ENCODE data around the gene MEIOSIN.
"Not testable (repeated sequence)": the region's sequence is repeated elsewhere in the genome, so short reads cannot be mapped to it uniquely, and the experiment has no call there.

Gene MEIOSIN

DNA sequence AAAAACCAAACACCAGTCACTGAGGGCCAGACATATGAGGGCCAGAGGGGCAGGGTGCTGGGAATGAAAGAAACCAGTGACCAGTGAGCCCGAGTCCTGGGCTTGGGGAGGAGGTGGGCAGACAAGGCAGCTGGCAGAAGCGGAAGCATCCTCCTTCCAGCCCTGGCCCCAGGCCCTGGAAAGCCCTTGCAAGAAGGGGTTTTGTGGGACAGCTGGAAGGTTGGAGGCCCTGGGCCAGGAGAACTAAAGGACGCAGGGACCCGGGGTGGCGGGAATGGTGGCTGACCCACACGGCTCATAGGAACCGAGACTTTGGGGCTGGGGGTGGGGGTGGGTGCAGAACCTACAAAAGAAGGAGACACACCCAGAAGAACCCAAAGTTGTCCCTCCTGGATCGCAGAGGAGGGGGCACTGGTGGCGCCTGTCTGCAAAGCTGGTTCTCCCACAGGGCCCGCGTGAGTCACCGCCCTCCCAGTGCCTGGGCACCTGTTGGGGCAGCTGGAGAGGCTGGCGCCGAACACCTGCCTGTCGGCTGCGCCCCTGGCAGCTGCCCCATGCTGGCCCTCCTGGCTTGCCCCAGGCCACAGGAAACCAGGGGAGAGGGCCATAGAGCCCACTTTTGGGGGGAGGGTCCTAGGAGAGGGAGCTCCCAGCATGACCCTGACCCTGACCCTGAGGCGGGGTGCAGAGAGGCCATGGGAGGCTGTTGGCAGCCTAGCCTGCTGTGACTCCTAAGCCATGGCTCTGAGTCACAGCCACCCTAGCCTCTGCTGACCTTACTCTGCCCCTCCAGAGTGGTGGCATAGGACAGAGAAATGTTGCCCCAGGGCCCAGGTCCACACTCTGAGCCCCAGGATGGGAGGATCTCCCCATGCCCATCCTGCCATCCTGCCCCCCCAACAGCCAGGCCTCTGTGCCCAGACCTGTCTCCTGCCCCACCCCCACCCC is 48.2 kb downstream of the MEIOSIN start:
- no peak for DNase-seq

DNA sequence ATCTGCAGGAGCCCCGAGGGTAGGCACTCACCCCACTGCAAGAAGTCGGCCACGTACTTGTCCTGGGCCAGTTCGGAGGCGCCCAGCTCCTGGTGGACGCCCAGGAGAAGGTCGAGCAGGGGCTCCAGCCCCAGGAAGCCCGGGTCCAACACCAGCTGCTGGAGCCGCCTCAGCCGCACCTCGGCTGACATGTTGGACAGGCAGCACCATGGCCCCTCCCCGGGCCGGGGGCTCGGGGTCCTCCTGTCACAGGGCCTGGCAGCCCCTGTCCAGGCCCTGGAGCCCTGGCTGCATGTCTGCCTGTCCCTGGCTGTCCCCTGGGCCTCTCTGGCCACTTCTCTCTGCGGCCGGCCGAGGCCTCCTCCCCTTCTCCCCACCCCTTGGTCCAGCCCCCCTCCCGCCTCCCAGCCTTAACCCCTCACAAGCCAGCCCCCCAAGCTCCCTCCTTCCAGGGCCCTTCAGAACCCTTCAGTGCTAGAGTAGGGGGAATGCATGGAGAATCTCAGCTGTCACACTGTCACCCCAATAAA is 49.0 kb downstream of the MEIOSIN start, which contains the start of gene DMPK:
Gene DMPK (minus strand): TSS at position 329 of the 530 bp plus-strand sequence. CDS start 138 bp downstream, at position 191.
- DNase-seq, result no peak

DNA sequence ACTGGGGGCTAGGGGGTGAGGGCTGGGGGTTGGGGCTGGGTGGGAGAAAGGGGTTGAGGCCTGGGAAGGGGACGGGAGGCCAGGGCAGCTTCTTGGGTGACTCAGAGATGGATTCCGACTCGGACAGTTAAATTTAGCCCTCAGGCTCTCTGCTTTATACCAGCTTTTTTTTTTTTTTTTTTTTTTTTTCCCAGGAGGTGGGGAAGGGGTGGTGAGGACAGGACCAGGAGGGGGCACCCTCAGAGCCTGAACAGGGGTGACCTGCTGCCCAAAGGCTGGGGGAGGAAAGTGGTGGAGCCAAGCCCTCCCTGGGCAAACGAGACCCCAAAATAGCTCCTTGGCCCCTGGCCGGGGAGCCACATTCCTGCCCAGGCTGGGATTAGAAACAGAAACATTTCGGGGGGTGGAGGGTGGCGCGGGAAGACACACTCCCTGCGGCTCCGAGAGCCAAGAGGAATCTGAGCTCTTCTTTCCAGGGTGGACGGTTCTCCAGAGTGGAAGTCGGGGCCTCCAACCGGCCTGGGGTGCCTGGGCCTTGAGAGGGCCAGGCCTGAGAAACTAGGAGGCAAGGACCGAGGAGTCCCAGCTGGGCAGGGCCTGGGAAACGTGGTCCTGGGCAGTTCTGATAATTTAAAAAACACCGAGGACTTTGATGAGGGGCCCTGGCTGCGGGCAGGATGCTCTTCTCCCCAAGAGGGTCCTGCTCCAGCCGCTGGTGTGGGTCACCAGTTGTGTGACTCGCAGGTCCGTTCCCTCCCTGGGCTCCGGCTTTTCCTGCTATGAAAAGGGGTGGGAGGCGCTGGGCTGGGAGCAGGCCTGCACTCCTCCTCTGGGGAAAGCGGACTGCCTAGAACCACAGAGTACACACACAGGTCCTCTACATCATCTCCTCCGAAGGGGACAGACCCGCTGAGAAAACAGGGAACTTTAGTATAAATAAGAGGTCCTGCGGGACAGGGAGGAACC is 49.9 kb downstream of the MEIOSIN start:
- DNase-seq, result no peak

DNA sequence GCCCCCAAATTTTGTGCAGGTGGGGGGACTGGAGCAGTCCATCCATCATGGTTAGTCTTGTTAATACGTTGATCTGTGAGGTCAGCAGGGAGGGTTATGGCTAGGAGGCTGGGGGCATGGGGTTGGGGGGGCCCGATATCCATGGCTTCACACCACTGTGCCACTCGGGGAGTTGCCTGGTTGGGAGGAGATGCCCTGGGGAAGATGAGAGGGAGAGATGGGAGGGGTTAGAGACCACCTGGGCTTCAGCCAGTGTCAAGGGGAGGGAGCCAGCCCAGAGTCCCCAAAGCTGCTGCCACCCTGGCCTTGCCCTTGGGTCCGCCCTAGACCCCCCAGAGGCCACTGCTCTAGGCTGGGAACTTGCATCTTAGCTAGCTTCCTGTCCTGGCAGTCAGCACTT is 50.9 kb downstream of the MEIOSIN start:
- no peak for DNase-seq

DNA sequence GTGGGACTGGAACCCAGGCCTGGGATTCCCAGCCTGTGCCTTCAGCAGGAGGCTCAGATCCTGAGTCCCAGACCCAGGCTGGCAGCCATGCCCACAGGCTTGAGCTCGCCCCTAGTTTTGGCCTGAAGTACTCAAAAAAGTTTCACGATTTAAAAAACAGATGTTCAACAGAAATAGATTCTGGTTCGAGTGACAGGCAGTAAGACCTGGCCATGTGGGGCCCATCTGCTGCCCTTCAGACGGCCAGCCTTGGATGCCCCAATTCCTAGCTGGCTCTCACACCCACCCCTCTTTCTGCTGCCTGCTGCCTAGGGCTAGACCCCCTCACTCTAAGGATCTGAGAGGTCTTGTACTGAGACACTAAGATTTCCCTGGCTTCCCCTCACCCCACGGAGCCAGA is 51.9 kb downstream of the MEIOSIN start:
- no peak for DNase-seq

DNA sequence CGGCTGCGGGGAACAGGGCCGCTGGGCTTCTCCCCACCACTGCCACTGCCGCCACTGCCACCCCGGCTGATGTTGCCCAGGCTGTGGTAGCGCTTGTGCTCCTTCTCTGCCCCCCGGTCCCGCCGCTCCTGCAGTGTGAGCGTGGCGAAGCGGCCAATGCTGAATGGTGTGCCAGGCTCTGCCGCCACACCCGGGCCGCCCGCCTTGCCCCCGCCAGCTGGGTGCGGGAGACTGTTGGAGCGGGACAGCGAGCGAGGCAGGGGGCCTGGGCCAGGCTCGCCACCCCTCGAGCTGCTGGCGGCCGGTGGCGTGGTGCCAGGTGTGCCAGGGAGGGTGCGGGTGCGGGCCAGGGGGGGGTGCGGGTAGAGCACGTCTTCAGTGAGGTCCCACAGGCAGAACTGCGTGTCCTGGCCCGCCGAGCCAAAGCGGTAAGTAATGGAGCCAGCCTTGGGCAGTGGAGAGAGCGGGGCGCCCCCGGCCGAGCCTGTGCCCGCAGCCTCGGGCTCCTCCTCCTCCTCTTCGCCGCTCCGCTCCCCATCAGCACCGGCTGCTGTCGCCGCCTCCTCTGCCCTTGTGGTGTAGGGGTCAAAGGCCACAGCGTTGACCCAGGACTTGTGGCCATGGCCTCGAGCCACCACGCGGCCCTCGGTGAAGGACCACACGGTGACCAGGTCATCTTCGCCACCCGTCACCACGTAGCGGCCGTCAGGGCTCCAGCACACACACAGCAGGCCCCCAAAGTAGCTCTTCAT is 52.7 kb downstream of the MEIOSIN start:
- no peak for DNase-seq

DNA sequence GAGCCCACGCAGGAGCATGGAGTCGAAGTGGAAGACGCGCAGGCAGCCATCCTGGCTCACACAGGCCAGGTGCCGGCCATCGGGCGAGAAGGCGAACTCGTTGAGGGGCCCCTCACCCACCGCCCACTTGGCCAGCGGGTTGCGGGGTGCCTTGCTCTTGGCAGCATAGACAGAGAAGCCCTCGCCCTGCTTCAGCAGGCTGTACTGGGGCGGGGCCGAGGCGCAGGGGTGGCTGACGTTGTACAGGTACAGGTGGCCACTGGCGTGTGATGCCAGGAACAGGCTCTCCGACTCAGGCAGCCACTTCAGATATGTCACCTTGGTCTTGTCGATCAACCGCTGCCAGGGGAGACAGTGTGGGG is 53.3 kb downstream of the MEIOSIN start:
- DNase-seq, result no peak

DNA sequence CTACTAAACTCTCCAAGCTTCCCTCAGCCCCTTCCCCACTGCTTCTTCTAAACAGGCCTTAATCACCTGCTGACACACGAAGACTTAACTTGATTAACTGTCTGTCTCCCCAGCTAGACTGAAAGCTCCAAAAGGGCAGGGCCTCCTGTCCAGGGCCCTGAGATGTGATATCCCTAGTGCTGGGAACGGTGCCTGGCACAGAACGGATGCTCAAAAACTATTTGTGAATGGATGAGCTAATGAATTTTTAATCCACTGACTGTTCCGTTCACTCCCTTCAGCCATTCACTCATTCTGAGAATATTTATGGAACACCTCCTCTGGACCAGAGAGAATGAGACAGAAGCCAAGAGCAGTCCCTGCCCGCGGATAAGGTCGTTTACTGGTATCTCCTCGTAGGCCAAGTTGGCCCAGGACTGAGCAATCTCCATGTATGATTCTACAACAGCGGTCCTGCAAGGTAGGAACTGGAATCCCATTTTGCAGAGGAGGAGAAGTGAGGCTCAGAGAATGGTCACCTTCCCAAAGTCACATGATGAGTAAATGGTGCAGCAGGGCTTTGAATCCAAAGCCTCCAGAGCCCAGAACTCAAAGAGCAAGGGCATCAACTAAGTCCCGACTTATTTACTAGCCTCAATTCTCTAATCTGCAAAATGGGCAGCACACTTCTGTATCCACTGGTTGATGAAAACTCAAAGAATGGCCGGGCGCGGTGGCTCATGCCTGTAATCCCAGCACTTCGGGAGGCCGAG is 56.0 kb downstream of the MEIOSIN start:
- DNase-seq, result no peak

DNA sequence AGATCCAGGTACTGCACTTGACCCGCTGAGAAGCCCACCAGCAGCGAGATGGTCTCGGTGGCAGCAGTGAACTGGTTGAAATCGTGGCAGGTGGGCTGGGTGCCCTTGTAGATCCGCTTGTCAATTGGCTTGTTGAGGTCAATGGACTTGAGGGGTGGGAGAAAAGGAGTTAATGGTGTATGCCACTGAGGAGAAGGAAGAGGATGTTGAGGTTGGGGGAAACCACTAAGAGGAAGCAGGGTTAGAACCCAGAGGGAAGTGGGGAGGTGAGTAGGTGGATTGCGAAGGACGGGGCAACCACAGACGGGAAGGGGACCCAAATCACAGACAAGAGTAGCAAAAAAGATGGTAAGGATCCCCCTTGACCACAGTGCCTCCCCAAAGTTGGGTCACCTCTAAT is 57.7 kb downstream of the MEIOSIN start:
- DNase-seq, result no peak

DNA sequence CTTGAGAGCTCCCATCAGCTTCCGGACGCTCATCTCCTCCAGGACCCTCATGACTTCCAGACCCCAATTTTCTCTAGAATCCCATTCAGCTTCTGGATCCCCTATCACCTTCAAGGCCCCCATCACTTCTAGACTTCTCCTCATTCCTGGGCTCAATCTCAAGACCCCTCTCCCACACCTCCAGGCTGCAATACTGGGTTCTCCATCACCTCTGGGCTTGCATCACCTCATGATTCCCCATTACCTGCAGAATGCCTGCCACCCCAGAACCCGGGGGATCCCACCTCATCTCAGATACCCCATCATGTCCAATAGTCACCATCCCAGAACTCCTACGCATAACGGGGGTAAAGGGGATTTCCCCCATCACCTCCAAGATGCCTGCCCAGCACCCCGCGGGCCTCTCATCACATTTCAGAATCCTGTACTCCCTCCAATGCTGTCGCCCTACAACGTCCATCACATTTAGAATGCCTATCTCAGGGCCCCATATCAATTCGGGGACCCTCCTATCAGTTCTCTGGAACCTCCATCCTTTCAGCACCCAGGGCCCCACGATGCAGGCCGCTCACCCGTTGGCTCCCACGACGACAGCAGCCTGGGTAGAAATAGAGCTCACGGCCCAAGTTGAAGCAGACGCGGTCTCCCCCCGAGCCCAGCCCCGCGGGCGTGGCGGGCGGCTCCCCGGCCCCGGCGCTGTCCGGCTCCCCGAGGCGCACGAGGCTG is 58.7 kb downstream of the MEIOSIN start:
- no peak for DNase-seq

DNA sequence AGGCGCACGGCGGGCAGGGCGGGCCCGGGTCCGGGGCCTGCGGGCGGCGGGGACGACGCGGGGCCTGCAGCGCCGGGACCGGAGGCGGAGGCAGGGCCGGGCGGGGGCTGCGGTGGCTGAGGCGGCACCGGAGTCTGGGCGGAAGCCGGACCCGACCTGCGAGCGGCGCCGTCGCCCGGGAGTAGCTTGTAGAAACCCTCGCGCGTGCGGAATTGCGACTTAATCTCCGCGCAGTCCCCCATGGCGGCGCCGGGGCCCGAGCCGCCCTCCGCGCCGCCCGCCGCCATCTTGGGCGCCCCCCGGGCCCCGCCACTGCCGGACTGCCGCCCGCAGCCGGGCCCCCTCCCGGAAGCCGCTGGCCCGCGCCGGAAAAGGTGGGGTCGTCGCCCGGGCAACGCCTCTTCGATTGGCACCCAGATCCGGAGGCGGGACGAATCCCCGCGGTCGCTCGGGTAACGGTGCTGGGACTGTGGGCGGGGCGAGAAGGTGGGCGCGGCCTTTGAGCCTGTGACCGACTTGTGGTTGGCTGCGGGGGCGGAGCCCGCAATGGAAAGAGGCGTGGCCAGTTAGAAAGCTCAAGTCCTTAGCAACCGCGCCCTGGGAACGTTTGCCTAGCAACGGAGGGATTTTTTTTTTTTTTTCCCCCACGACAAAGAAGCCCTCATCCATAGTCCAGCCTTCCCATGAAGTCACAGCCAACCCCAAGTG is 59.4 kb downstream of the MEIOSIN start, which contains the start of gene DMWD:
Gene DMWD (minus strand): TSS at position 376 of the 708 bp plus-strand sequence. CDS start 89 bp downstream, at position 287.
- peak; percentile 48 for DNase-seq

DNA sequence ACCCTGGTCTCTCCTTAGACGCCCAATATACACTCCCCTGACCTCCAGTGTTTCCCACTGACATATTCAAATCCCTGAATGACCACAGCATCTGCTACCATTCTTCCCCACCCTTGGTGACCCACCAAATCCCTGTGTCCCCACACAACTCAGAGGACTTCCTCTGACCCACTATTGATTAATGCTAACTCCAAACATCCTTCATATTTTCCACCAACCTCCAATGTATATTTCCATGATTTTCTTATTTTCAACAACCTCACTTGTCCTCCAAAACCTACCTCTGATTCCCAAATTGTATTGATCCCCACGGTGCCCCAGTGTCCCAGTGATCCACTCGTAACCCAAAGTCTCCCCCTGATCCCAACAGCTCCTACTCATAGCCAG is 59.9 kb downstream of the MEIOSIN start:
- no peak for DNase-seq

DNA sequence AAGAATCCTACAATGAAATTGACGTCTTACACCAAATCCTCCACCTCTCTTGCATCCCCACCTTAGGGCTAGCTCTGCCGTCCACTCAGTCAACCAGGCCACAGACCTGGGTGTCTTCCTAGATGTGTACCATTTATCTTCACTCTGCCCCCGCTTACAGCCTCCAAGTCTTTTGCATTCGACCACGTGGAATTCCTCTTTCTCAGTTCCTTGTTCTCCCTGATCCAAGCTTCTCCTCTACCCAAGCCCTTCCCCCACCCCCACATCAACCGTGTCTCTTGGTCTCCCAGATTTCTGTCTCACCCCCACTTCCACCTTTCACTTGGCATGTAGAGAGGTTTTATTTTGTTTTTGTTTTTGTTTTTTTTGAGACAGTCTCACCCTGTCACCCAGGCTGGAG is 60.6 kb downstream of the MEIOSIN start:
- no peak for DNase-seq

DNA sequence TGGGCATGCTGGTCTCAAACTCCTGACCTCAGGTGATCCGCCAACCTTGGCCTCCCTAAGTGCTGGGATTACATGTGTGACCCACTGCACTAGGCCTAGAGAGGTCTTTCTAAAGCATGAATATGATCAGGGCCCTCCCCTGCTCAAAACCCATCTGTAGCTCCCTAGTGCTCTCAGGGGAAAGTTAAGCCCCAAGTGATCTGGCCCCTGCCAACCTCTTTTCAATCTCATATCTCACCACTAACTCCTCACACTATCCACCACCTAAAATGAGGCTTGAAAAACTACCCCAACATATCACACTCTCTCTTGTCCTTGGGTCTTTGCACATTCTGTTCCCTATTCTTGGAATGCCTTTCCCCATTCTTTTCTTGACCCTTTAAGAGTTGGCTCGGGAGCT is 61.4 kb downstream of the MEIOSIN start:
- DNase-seq, result no peak

DNA sequence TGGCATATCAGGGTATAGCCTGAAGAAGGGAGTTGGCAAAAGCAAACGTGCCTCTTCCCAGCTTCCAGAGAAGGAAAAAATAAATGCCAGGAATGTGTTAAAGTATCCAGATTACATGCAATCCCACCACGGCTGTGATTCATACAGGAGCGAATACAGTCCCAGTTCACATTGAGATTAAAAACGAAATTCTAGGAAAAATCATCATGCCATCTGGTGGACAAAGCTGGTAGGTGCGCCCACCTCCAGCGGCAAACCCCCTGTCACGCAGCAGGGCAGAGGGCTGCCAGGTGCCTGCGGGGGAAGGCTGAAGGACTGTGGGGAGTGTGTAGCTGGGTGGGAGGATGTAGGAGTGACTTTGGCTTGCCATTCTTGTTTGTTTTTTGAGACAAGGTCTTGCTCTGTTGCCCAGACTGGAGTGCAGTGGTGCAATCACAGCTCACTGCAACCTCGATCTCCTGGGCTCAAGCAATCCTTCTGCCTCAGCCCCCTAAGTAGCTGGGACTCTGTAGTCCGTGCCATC is 65.8 kb downstream of the MEIOSIN start:
- DNase-seq, result no peak

DNA sequence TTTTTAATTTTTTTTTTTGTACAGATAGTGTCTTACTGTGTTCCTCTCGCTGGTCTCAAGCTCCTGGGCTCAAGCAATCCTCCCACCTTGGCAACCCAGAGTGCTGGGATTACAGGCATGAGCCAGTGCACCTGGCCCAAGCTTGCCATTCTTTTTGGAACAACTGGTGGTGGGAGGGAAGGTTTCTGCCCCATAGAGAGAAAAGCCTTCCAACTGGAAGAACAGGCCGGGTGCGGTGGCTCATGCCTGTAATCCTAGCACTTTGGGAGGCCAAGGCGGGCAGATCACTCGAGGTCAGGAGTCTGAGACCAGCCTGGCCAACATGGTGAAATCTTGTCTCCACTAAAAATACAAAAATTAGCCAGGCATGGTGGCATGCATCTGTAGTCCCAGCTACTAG is 66.3 kb downstream of the MEIOSIN start:
- DNase-seq, result not testable (repeated sequence)

DNA sequence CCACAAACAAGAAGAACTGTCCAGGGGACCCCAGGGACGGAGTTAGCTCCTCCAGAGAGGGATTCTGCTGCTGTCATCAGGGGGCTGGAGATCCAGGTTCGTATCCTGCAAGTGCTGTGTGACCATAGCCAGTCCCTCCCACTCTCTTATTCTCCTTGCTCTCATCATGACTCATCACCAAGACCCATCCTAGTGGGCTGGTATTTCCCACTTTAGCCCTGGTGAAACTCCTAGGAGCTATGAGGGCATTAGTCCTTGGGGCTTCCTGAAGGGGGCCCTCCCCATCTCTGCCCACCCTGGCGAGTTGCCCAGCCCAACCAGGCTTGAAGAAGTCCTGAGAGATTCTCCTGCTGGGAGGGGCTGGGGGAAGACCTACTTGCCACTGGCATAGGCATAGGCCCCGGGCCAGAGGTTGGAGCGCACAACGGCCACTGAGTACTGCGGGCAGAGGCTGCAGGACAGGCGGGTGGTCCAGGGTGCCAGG is 66.9 kb downstream of the MEIOSIN start:
- no peak for DNase-seq

DNA sequence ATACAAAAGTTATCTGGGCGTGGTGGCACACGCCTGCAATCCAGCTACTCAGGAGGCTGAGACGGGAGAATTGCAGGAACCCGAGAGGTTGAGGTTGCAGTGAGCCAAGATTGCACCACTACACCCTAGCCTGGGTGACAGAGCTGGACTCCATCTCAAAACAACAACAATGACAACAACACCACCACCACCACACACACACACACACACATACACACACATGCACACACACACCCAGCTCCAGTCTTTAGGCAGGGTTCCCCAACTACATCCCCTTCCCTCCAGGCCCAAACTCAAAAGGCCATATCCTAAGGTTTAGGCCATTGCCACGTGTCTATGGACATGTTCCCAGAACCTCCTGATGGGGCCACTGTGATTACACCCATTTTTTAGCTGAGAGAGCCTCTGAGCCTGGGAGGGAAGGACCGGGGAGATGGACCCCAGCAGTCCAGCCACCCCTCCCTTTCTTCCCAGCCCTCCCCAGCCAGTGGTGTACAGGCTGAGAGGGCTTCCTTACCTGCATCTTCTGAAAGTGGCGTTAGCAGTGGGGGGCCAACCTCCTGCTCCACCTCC is 68.5 kb downstream of the MEIOSIN start:
- no peak for DNase-seq

DNA sequence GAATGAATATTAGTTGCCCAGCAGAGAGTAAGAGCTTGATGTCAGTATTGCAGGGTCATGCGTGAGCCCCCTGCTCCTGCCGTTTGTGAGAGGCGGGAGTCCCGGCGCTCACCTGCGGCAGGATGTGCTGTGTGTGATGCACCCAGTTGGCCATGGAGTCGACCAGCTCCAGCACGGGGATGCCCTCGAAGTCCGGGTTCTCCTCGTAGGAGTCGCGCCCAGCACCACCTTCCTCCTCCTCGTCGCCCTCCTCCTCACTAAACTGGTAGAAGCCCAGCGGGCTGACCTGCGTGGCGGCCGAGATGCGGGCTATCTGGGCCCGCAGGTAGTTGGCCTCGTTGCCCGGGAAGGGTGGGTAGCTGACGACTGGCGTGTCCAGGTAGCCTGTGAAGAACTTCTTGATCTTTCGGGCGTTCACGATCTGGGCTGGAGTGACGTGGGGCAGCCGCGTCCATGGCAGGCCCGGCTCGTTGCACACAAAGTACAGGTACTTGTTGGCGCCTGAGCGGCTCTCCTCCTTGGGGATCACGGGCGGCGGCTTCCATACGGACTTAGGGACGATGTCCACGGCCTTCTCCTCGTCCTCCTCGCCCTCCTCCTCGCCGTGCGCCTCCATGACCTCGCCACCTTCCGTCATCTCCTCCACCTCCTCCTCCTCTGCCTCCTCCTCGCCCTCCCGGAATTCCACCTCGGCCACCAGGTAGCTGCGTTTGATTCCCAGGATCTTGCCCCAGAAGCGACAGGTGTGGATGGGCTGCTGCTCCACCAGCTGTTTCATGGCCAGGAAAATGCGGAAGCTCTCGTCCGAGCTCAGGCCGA is 71.1 kb downstream of the MEIOSIN start:
- no peak for DNase-seq

All from NCI-H524 treated with DMSO at 0.1 percent for 48 hours (cell line).